HL-60 (cell line): ENCODE data around the gene ATG2B.
A peak's percentile ranks its signal among the peaks of the same experiment; 100 is the strongest.

Experiments
- GABPA ChIP-seq: IDR thresholded peaks from 2 replicates; pipeline ENCODE4 v1.6.1; 2012; ENCODE audit warnings: low read depth
- POLR2AphosphoS5 ChIP-seq: IDR thresholded peaks from 2 replicates; pipeline ENCODE4 v1.6.1; 2012; ENCODE audit warnings: low read depth
- SPI1 ChIP-seq: IDR thresholded peaks from 2 replicates; pipeline ENCODE4 v1.6.1; 2012; ENCODE audit warnings: low read depth, mild to moderate bottlenecking, borderline replicate concordance
- TF ChIP-seq, protein P1 (sequence below): IDR thresholded peaks from one replicate; pipeline ENCODE4 v1.5.1; 2011; ENCODE audit warnings: low read length, control low read depth, inconsistent platforms; ENCODE audit not compliant: insufficient read depth

- TF ChIP-seq, protein P1, sequence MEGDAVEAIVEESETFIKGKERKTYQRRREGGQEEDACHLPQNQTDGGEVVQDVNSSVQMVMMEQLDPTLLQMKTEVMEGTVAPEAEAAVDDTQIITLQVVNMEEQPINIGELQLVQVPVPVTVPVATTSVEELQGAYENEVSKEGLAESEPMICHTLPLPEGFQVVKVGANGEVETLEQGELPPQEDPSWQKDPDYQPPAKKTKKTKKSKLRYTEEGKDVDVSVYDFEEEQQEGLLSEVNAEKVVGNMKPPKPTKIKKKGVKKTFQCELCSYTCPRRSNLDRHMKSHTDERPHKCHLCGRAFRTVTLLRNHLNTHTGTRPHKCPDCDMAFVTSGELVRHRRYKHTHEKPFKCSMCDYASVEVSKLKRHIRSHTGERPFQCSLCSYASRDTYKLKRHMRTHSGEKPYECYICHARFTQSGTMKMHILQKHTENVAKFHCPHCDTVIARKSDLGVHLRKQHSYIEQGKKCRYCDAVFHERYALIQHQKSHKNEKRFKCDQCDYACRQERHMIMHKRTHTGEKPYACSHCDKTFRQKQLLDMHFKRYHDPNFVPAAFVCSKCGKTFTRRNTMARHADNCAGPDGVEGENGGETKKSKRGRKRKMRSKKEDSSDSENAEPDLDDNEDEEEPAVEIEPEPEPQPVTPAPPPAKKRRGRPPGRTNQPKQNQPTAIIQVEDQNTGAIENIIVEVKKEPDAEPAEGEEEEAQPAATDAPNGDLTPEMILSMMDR = no peak
- TF ChIP-seq POLR2AphosphoS5 (peak; percentile 47; the same call in 1 of the 2 replicates), SPI1 (no peak), GABPA (no peak)
These were observed 28.4 kb upstream of the ATG2B start for GRCh38 chr14:96391293-96392118.
